Peyer's patch (tissue), 4 donors: ENCODE data around the gene PM20D2.

Source experiments
- CTCF ChIP-seq, 6 experiments: fragments of 450-650 bp in 4 of 6; fragments of 200-600 bp in 2 of 6; sonication (generic) in 1 of 6; IDR thresholded peaks; one replicate each; pipeline ENCODE4 v1.5.1; 2017 to 2019; ENCODE audit warnings: antibody characterized with exemption in 6 of 6, mild to moderate bottlenecking in 3 of 6, moderate library complexity in 1 of 6
- POLR2A ChIP-seq, 2 donors: fragments of 450-650 bp; IDR thresholded peaks; one replicate each; pipeline ENCODE4 v1.5.1; 2017; ENCODE audit warnings: antibody characterized with exemption in 2 of 2, mild to moderate bottlenecking in 2 of 2, moderate library complexity in 2 of 2

GRCh38 chr6:89146718-89147700 lies 1.2 kb downstream of the PM20D2 start:
- TF ChIP-seq CTCF (IDR thresholded peaks at IDR 0.05), result no peak
- TF ChIP-seq POLR2A (IDR thresholded peaks at IDR 0.05), result no peak
